HepG2 (cell line): ENCODE results near the gene MMP23B. TPM values are rescaled to one million over a fixed set of nuclear protein-coding genes. Genes with fewer than 3 reads are reported as not detected.

Experiments used
- AHR ChIP-seq: IDR thresholded peaks from 2 replicates; pipeline ENCODE4 v1.6.1; 2018; ENCODE audit warnings: missing genetic modification reagents, missing compliant biosample characterization
- CHD2 ChIP-seq: IDR thresholded peaks from 2 replicates; pipeline ENCODE4 v1.6.1; 2011; ENCODE audit warnings: low read depth, low read length, improper control_type of control experiment
- ESRRA ChIP-seq: sonication (generic); formaldehyde crosslinking; IDR thresholded peaks from 2 replicates; pipeline ENCODE4 v1.5.1; 2020; ENCODE audit warnings: mild to moderate bottlenecking, low read depth, missing genetic modification reagents
- GFI1 ChIP-seq: sonication (generic); formaldehyde crosslinking; IDR thresholded peaks from 2 replicates; pipeline ENCODE4 v1.5.0; 2020; ENCODE audit warnings: missing genetic modification reagents, mild to moderate bottlenecking, borderline replicate concordance
- HMGA1 ChIP-seq: sonication (generic); formaldehyde crosslinking; conservative IDR thresholded peaks from 2 replicates; pipeline ENCODE4 v1.4.0; 2020; ENCODE audit warnings: missing genetic modification reagents
- NCOR1 ChIP-seq: fragments of 200-600 bp; sonication (generic); IDR thresholded peaks from 2 replicates; pipeline ENCODE4 v1.7.0; 2017; ENCODE audit warnings: antibody characterized with exemption, low read length, borderline replicate concordance
- NR1H2 ChIP-seq: sonication (generic); formaldehyde crosslinking; IDR thresholded peaks from 2 replicates; pipeline ENCODE4 v1.8.1; 2022; ENCODE audit warnings: low read depth, missing genetic modification reagents, borderline replicate concordance
- PCBP2 ChIP-seq: fragments of 200-400 bp; formaldehyde crosslinking; optimal IDR thresholded peaks from 2 replicates; pipeline ENCODE3; 2018; ENCODE audit warnings: low read length, low read depth; ENCODE audit not compliant: poor library complexity, severe bottlenecking
- PHF20 ChIP-seq: sonication (generic); formaldehyde crosslinking; IDR thresholded peaks from 2 replicates; pipeline ENCODE4 v1.5.0; 2020; ENCODE audit warnings: mild to moderate bottlenecking, missing genetic modification reagents
- RAD51 ChIP-seq: fragments of 450-650 bp; IDR thresholded peaks from 2 replicates; pipeline ENCODE4 v1.6.1; 2016; ENCODE audit warnings: borderline replicate concordance
- RXRA ChIP-seq: sonication (generic); formaldehyde crosslinking; IDR thresholded peaks from 2 replicates; pipeline ENCODE4 v1.5.1; 2020; ENCODE audit warnings: missing genetic modification reagents
- TBX2 ChIP-seq: sonication (generic); formaldehyde crosslinking; IDR thresholded peaks from 2 replicates; pipeline ENCODE4 v1.5.0; 2020; ENCODE audit warnings: missing genetic modification reagents, mild to moderate bottlenecking, borderline replicate concordance
- TCF7 ChIP-seq: sonication (generic); IDR thresholded peaks from 2 replicates; pipeline ENCODE4 v1.6.1; 2016; ENCODE audit warnings: antibody characterized with exemption, low read depth
- ZNF10 ChIP-seq: sonication (generic); formaldehyde crosslinking; IDR thresholded peaks from 2 replicates; pipeline ENCODE4 v1.4.0; 2020; ENCODE audit warnings: mild to moderate bottlenecking, low read depth, missing genetic modification reagents, borderline replicate concordance
- ZNF557 ChIP-seq: sonication (generic); formaldehyde crosslinking; IDR thresholded peaks from 2 replicates; pipeline ENCODE4 v1.4.0; 2020; ENCODE audit warnings: missing genetic modification reagents
- ZNF577 ChIP-seq: sonication (generic); formaldehyde crosslinking; IDR thresholded peaks from 2 replicates; pipeline ENCODE4 v1.4.0; 2020; ENCODE audit warnings: mild to moderate bottlenecking, low read depth, missing genetic modification reagents, borderline replicate concordance
- ZNF777 ChIP-seq: sonication (generic); formaldehyde crosslinking; IDR thresholded peaks from 2 replicates; pipeline ENCODE4 v1.4.0; 2020; ENCODE audit warnings: missing genetic modification reagents
- polyA plus RNA-seq, 8 experiments: library from polyadenylated mRNA; depleted of rRNA in 3 of 8; stranded (reverse) in 7 of 8; unstranded in 1 of 8; fragments of >200 nt; fragmentation: Illumina TruSeq in 4 of 8; extraction: Trizol in 4 of 8; gene quantifications; 2 replicates each; pipeline versions ENCODE4 v1.2.1 to v1.2.3, GENCODE V29; 2011 to 2016; ENCODE audit warnings: low read depth in 4 of 8, missing spikeins in 1 of 8, mixed read lengths in 1 of 8; ENCODE audit not compliant: insufficient read depth in 1 of 8
- total RNA-seq, 5 experiments: library from RNA; depleted of rRNA; stranded (reverse); fragments of >200 nt; fragmentation: Illumina TruSeq; extraction: Trizol; gene quantifications; 2 replicates each; pipeline ENCODE4 v1.2.3, GENCODE V29; 2016; ENCODE audit warnings: low read depth in 1 of 5
- TF ChIP-seq, protein P1 (sequence below): fragments of 450-650 bp; IDR thresholded peaks from 2 replicates; pipeline ENCODE4 v1.6.1; 2016
- TF ChIP-seq, protein P2 (sequence below): sonication (generic); formaldehyde crosslinking; IDR thresholded peaks from 2 replicates; pipeline ENCODE4 v1.5.1; 2020; ENCODE audit warnings: missing genetic modification reagents, mild to moderate bottlenecking, borderline replicate concordance
- TF ChIP-seq, protein P3 (sequence below): IDR thresholded peaks from 2 replicates; pipeline ENCODE4 v1.6.1; 2016; ENCODE audit warnings: missing compliant biosample characterization, missing genetic modification reagents, borderline replicate concordance
- TF ChIP-seq, protein P4 (sequence below): sonication (generic); formaldehyde crosslinking; IDR thresholded peaks from 2 replicates; pipeline ENCODE4; 2020; ENCODE audit warnings: missing genetic modification reagents, mild to moderate bottlenecking, borderline replicate concordance
- TF ChIP-seq, protein P5 (sequence below): sonication (generic); formaldehyde crosslinking; IDR thresholded peaks from 2 replicates; pipeline ENCODE4 v1.5.0; 2020; ENCODE audit warnings: missing genetic modification reagents

MMP23B gene
- total and polyA plus RNA-seq, 2 of the 13 experiments (the other 11 are each of a cell fraction or from before 2014, with no cell fraction given) = 0.61 to 0.75 TPM

DNA sequence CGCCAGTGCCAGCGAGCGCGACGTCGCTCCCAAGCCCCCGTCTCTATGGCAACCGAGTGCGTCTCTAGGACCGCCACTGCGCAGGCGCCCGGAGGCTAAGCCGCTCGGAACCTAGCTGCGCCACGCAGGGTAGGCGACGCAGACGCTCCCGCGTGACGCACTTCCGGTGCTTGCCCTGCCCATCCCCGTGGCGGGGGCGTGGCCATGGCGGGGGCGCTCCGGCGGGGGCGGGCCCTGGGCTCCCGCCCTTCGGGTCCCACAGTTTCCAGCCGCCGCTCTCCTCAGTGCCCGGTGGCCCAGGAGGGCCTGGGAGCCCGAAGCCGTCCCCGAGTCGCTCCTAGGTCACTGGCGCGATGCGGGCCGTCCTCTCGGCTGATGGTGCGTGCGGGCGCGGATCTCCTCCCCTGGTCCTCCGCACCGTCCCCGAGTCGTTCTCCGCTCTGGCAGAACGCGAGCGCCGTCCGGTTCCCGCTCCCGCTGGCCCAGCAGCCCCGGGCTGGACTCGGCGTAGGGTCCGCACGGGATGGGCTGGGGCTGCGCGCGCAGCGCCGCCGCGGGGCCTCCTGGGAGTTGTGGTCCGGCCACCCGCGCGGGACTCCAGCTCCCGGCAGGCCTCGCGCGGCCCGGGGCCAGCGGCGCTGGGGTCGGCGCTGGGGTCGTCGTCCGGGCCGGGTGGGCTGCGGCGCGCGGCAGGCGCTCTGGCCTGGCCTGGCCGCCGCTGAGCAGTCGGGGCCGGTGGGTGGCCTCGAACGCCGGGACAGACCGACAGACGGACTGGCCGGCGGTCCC, 16.5 kb upstream of the MMP23B start, which contains the start of gene MIB2 (continued):
- no peak for TF ChIP-seq NR1H2 (CRISPR knock-in tag)
- no peak; the same call in none of the 2 replicates for TF ChIP-seq ESRRA
- TF ChIP-seq TBX2 (CRISPR knock-in tag) = peak; percentile 73; the same call in 1 of the 2 replicates
- TF ChIP-seq GFI1 (CRISPR knock-in tag) = peak; percentile 44; the same call in 1 of the 2 replicates
- peak; percentile 78 for TF ChIP-seq PHF20
- 0 out of 2 replicates have a peak, but pooled peaks have one; percentile 30 for TF ChIP-seq ZNF577 (CRISPR knock-in tag)
- TF ChIP-seq, protein P1, sequence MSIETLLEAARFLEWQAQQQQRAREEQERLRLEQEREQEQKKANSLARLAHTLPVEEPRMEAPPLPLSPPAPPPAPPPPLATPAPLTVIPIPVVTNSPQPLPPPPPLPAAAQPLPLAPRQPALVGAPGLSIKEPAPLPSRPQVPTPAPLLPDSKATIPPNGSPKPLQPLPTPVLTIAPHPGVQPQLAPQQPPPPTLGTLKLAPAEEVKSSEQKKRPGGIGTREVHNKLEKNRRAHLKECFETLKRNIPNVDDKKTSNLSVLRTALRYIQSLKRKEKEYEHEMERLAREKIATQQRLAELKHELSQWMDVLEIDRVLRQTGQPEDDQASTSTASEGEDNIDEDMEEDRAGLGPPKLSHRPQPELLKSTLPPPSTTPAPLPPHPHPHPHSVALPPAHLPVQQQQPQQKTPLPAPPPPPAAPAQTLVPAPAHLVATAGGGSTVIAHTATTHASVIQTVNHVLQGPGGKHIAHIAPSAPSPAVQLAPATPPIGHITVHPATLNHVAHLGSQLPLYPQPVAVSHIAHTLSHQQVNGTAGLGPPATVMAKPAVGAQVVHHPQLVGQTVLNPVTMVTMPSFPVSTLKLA = peak; percentile 70
- no peak for TF ChIP-seq ZNF10 (CRISPR knock-in tag)
- TF ChIP-seq TCF7 = no peak
- TF ChIP-seq PCBP2 = no peak
- TF ChIP-seq, protein P2, sequence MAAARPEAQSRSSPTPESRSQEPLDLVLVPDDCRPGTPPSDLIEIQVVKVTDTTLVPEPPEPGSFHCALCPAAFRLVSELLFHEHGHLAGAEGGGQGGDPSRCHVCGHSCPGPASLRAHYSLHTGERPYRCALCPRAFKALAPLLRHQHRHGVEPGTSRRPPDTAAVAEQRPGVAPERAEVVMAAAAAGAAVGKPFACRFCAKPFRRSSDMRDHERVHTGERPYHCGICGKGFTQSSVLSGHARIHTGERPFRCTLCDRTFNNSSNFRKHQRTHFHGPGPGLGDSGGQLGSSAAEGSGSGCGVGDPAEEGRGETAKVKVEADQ (CRISPR knock-in tag) = no peak
- no peak for TF ChIP-seq NCOR1
- no peak; the same call in none of the 2 replicates for TF ChIP-seq ZNF777 (CRISPR knock-in tag)
- peak; percentile 54; the same call in 1 of the 2 replicates for TF ChIP-seq AHR (CRISPR knock-in tag)
- TF ChIP-seq RXRA (CRISPR knock-in tag) = no peak
- TF ChIP-seq, protein P3, sequence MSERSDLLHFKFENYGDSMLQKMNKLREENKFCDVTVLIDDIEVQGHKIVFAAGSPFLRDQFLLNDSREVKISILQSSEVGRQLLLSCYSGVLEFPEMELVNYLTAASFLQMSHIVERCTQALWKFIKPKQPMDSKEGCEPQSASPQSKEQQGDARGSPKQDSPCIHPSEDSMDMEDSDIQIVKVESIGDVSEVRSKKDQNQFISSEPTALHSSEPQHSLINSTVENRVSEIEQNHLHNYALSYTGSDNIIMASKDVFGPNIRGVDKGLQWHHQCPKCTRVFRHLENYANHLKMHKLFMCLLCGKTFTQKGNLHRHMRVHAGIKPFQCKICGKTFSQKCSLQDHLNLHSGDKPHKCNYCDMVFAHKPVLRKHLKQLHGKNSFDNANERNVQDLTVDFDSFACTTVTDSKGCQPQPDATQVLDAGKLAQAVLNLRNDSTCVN = peak; percentile 49; the same call in 1 of the 2 replicates
- TF ChIP-seq, protein P4, sequence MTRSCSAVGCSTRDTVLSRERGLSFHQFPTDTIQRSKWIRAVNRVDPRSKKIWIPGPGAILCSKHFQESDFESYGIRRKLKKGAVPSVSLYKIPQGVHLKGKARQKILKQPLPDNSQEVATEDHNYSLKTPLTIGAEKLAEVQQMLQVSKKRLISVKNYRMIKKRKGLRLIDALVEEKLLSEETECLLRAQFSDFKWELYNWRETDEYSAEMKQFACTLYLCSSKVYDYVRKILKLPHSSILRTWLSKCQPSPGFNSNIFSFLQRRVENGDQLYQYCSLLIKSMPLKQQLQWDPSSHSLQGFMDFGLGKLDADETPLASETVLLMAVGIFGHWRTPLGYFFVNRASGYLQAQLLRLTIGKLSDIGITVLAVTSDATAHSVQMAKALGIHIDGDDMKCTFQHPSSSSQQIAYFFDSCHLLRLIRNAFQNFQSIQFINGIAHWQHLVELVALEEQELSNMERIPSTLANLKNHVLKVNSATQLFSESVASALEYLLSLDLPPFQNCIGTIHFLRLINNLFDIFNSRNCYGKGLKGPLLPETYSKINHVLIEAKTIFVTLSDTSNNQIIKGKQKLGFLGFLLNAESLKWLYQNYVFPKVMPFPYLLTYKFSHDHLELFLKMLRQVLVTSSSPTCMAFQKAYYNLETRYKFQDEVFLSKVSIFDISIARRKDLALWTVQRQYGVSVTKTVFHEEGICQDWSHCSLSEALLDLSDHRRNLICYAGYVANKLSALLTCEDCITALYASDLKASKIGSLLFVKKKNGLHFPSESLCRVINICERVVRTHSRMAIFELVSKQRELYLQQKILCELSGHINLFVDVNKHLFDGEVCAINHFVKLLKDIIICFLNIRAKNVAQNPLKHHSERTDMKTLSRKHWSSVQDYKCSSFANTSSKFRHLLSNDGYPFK (CRISPR knock-in tag) = peak; percentile 62; the same call in 1 of the 2 replicates
- TF ChIP-seq ZNF557 (CRISPR knock-in tag) = no peak
- no peak for TF ChIP-seq RAD51
- TF ChIP-seq CHD2 = no peak
- no peak for TF ChIP-seq HMGA1 (CRISPR knock-in tag)
- TF ChIP-seq, protein P5, sequence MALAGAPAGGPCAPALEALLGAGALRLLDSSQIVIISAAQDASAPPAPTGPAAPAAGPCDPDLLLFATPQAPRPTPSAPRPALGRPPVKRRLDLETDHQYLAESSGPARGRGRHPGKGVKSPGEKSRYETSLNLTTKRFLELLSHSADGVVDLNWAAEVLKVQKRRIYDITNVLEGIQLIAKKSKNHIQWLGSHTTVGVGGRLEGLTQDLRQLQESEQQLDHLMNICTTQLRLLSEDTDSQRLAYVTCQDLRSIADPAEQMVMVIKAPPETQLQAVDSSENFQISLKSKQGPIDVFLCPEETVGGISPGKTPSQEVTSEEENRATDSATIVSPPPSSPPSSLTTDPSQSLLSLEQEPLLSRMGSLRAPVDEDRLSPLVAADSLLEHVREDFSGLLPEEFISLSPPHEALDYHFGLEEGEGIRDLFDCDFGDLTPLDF (CRISPR knock-in tag) = 0 out of 2 replicates have a peak, but pooled peaks have one; percentile 78
